Measurements from ENCODE around the gene ATP2C1.

ATP2C1 gene

GRCh38 chr3:130907500-130907899, 13.6 kb downstream of the ATP2C1 start:
- no peak for DNase-seq (ENCODE audit: extremely low read depth, low read depth)
- TF ChIP-seq CTCF (IDR thresholded peaks at IDR 0.05; ENCODE audit: low read depth, low read length): no peak

GRCh38 chr3:130907966-130908365, 14.1 kb downstream of the ATP2C1 start:
- no peak for DNase-seq (ENCODE audit: extremely low read depth, low read depth)
- TF ChIP-seq CTCF (IDR thresholded peaks at IDR 0.05; ENCODE audit: low read depth, low read length): no peak

- no peak for DNase-seq (ENCODE audit: extremely low read depth, low read depth)
- TF ChIP-seq CTCF (IDR thresholded peaks at IDR 0.05; ENCODE audit: low read depth, low read length): no peak
Observed at GRCh38 chr3:130915567-130916292, 21.8 kb downstream of the ATP2C1 start.

- DNase-seq (ENCODE audit: extremely low read depth, low read depth): no peak
- TF ChIP-seq CTCF (IDR thresholded peaks at IDR 0.05; ENCODE audit: low read depth, low read length): no peak
Observed at GRCh38 chr3:130916507-130917167, 22.8 kb downstream of the ATP2C1 start.

- TF ChIP-seq CTCF (IDR thresholded peaks at IDR 0.05; ENCODE audit: low read depth, low read length): no peak
- DNase-seq (ENCODE audit: extremely low read depth, low read depth): no peak
Observed at GRCh38 chr3:130918328-130918727, 24.4 kb downstream of the ATP2C1 start.

- no peak for DNase-seq (ENCODE audit: extremely low read depth, low read depth)
- TF ChIP-seq CTCF (IDR thresholded peaks at IDR 0.05; ENCODE audit: low read depth, low read length): no peak
Observed at GRCh38 chr3:130925628-130926027, 31.7 kb downstream of the ATP2C1 start.

GRCh38 chr3:130926504-130926903, 32.6 kb downstream of the ATP2C1 start:
- no peak for TF ChIP-seq CTCF (IDR thresholded peaks at IDR 0.05; ENCODE audit: low read depth, low read length)
- DNase-seq (ENCODE audit: extremely low read depth, low read depth): no peak
